Omental fat pad (tissue), 4 donors: ENCODE measurements around the gene TMEM163. TPM values are rescaled to one million over a fixed set of nuclear protein-coding genes. Genes with fewer than 3 reads are reported as not detected.

Experiments
- ATAC-seq: fragments of 150-250 bp; one replicate; pipeline ENCODE4 v1.9.1; 2016; ENCODE audit warnings: mild to moderate bottlenecking, moderate library complexity; ENCODE audit not compliant: low FRiP score
- DNase-seq: peaks from one replicate; pipeline ENCODE4 v3.0.0-alpha.2; 2019; ENCODE audit warnings: low spot score
- total RNA-seq, 4 donors: library from RNA; depleted of rRNA; stranded (reverse); fragments of >200 nt; gene quantifications; one replicate each; pipeline ENCODE4 v1.1.0, GENCODE V29; 2016
- TF ChIP-seq, protein P1 (sequence below), 3 donors: fragments of 450-650 bp; IDR thresholded peaks; one replicate each; pipeline ENCODE4 v1.5.1; 2016 to 2017; ENCODE audit warnings: antibody characterized with exemption in 3 of 3, mild to moderate bottlenecking in 3 of 3, moderate library complexity in 2 of 3

The TMEM163 gene
- total RNA-seq, 4 donors from 2014 or later: 0.28 to 6.4 (median 1.2) TPM

DNA sequence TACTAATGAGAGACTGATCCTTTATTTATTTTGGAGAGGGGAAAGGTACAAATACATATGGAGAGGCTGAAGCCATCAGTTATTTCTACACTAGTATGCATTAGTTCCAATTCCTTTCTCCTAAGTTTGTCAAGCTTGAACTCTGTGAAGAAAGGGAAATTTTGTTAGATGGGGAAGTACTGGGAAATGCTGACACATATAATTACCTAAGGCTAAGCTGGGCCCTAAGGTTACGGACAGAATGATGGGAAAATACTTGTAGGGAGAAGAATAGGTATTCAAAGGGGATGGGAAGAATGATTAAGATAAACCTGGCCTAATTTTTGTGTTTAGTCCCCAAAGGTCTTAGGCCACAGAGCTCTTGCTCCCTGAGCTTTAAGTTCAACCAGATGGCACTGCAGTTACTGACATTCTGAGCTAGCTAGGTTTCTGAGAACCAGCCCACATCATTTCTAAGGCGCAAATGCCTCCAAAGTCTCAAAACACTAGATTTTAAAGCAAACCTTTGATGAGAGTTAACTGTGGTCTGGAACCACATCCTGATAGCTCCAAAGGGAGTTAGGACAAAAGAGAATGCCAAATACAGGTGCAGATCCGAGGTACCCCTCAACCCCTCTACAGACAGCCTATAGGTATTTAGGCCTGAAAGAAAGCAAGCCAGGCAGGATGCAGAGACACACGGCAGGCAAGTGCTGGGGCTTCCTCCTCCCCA is 2.7 kb downstream of the TMEM163 start:
- DNase-seq (no peak), ATAC-seq (no peak)
- TF ChIP-seq, protein P1, sequence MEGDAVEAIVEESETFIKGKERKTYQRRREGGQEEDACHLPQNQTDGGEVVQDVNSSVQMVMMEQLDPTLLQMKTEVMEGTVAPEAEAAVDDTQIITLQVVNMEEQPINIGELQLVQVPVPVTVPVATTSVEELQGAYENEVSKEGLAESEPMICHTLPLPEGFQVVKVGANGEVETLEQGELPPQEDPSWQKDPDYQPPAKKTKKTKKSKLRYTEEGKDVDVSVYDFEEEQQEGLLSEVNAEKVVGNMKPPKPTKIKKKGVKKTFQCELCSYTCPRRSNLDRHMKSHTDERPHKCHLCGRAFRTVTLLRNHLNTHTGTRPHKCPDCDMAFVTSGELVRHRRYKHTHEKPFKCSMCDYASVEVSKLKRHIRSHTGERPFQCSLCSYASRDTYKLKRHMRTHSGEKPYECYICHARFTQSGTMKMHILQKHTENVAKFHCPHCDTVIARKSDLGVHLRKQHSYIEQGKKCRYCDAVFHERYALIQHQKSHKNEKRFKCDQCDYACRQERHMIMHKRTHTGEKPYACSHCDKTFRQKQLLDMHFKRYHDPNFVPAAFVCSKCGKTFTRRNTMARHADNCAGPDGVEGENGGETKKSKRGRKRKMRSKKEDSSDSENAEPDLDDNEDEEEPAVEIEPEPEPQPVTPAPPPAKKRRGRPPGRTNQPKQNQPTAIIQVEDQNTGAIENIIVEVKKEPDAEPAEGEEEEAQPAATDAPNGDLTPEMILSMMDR (IDR thresholded peaks at IDR 0.05): no peak

DNA sequence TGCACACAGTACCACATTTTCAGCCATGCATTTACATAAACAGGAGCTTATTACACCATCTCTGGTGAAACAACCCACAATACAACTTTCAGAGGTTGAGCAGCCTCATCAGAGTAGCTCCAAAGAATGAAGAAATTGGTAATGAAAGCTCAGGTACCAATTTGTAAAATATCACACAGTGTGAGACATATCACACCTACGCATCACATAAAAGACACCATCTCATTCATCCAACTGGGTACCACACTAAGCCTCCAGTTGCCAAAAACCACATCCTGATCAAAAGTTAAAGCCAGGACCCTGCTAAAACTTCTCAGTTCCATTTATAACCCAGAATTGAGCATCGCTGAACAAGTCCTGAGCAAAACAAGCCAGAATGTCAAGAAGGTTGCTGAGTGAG is 4.6 kb downstream of the TMEM163 start:
- ATAC-seq (no peak), DNase-seq (no peak)
- TF ChIP-seq, protein P1 (IDR thresholded peaks at IDR 0.05): no peak

DNA sequence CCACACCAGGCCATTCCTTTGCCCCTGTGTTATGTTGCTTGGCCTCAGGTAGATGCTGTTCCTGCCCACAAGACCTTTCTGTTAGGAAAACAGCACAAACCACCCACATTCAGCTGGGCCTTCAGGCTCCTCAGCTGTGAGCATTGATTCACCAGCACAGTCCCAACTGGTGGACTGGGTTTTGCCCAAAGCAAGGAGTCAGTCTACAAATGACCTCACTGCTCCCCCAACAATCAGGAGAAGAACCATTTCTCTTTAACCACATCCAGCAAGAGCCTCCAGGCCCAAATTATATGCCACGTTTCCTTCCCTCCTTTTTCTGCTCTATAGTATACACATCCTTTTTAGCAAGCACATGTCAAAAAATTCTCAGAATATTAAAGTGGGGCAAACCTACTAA is 5.2 kb downstream of the TMEM163 start:
- ATAC-seq (no peak), DNase-seq (no peak)
- TF ChIP-seq, protein P1 (IDR thresholded peaks at IDR 0.05): no peak

DNA sequence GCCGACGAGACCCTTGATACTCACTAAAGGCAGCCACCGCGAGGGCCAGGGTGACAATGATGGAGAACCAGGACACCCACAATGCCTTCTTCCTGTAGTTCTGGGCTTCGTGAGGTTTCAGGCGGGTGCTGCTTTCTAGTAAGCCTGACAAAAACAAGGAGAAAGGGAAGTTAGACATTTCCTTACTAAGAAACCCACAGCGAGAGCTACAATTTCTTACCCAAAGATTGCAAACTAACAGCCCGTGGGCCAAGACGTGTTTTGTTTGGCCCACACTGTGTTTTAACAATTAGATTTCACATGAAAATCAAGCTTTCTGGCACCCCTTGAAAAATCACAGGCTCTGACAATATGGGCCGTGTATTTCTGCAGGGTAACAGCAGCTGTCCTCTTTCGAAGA is 5.6 kb downstream of the TMEM163 start:
- no peak for DNase-seq
- no peak for ATAC-seq
- TF ChIP-seq, protein P1 (IDR thresholded peaks at IDR 0.05): no peak

DNA sequence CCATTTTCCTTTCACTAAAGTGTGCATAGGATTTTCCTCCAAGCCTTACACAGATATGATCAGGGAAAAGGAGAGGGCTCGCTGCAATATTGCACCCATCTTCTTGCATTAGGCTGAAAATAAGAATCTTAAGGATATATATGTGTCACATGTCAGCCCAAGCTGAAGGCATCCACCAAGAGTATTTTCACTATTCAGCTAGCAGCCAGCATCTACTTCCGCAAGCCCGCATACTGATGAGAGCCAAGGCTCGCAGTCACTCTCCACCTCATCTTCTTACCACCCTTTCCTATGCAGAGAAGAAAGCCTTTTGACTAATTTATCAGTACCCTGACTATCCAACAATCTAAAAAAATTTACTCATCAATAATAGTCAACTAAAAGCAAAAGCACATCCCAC is 6.1 kb downstream of the TMEM163 start:
- no peak for ATAC-seq
- TF ChIP-seq, protein P1 (IDR thresholded peaks at IDR 0.05): no peak
- no peak for DNase-seq

DNA sequence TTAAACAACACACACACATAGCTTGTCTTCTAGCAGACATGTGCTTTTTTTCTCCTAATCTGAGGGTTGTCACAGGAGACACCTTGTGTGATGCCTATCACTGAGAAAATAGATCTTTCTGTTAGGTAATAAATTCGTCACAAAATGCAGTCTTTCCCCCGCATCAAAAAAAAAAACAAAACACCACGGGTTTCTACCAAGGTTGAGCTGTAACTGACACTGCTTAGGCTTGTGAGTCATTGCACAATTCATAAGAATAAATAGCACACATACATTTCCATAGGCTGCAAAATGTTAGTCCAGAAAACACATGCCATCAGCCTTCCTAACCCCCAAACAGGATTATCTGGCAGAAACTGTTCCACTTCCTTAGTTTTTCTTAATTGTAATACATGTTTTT is 6.5 kb downstream of the TMEM163 start:
- DNase-seq (no peak), ATAC-seq (no peak)
- TF ChIP-seq, protein P1 (IDR thresholded peaks at IDR 0.05): no peak

DNA sequence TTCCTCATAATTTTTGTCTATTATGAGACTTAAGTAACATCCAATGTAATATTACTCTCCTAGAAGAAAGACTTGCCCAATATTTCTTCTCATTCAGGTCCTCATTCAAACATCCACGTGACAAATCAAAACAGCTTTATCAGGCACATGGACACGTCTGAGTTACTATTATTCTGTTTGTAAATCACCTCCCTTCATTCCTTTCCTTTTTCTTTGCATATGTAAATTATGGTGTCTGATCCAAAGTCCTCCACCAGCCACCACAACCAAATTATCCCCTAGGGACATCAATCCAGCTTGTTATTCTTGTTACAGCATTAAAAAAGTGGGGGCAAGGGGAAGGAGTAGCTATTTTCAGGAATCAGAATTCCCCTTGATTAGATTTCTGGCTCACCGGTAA is 7.1 kb downstream of the TMEM163 start:
- no peak for ATAC-seq
- no peak for DNase-seq
- TF ChIP-seq, protein P1 (IDR thresholded peaks at IDR 0.05): no peak
